ENCODE data around the gene ATP8A2.
A peak's percentile ranks its signal among the peaks of the same experiment; 100 is the strongest.

Gene ATP8A2

DNA sequence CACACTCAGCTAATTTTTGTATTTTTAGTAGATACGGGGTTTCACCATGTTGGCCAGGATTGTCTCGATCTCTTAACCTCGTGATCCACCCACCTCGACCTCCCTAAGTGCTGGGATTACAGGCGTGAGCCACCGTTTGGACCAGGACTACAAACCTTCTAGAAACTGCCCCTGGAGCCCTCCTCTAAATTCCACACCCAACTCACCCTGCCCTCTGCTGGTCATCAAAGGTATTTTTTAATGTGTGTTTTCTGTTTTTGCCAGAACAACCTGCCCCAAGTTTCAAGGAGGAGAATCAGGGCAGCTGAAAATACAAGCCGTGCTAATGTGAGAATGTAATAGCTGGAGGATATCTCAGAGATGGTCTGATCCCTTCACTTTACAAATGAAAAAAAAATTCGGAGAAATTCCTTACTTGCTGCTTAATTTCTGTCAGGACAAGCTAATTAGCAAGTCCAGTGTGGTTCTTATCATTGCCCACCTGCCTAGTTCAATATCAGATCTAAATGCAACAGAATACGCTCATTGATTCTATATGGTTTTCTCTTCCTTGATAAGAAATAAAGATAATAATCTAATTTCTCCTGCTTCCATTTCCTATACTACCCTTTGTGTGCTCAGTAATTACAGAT is 4.1 kb downstream of the ATP8A2 start:
- Histone ChIP-seq H3K14ac (ENCODE audit: low read length in 2 of 2) (no peak overlapping the region), H3K18ac (ENCODE audit: low read depth in 1 of 2, low read length in 2 of 2) (no peak overlapping the region), H2BK120ac (ENCODE audit: low read depth, low read length) (no peak overlapping the region), H2AFZ (ENCODE audit: low read depth, low read length) (no peak overlapping the region), H2BK5ac (ENCODE audit: low read depth, low read length, poor library complexity, severe bottlenecking) (no peak overlapping the region), H3K4me2 (ENCODE audit: low read length, poor library complexity, severe bottlenecking) (no peak overlapping the region), H2BK12ac (ENCODE audit: low read length in 2 of 2) (no peak overlapping the region), H3K79me1 (replicated peaks; ENCODE audit: low read length, poor library complexity, severe bottlenecking) (no peaks in the 10 kb centered on the region), H3K4ac (ENCODE audit: low read depth in 1 of 2, low read length in 2 of 2) (no peak overlapping the region), H3K27me3 (ENCODE audit: control insufficient read depth in 1 of 2, insufficient read depth in 1 of 2, low read length in 2 of 2) (peaks cover 41 to 61% of the 10 kb centered on the region in 2 experiments), H2BK15ac (ENCODE audit: low read depth, poor library complexity, severe bottlenecking) (no peak overlapping the region), H2AK5ac (ENCODE audit: low read length, severe bottlenecking) (no peak overlapping the region), H4K91ac (ENCODE audit: low read length) (no peak overlapping the region), H3K23ac (ENCODE audit: low read length in 2 of 2) (no peak overlapping the region), H3K27ac (ENCODE audit: low read length, poor library complexity, severe bottlenecking) (no peak overlapping the region), H3K36me3 (ENCODE audit: control insufficient read depth in 1 of 2, insufficient read depth in 2 of 2, low read depth in 1 of 2, low read length in 2 of 2) (peaks cover 0 to 4% of the 10 kb centered on the region in 2 experiments), H4K8ac (ENCODE audit: low read length) (no peak overlapping the region), H3K4me1 (ENCODE audit: control insufficient read depth, insufficient read depth, low read depth, low read length) (peaks cover 11% of the 10 kb centered on the region), H3K9me3 (ENCODE audit: control insufficient read depth, low read length) (no peaks in the 10 kb centered on the region), H3K9ac (ENCODE audit: low read length) (no peak overlapping the region), H3K4me3 (ENCODE audit: insufficient read depth in 1 of 2, low read depth in 1 of 2, low read length in 2 of 2) (no peak overlapping the region)
- 37% methylated on average over 5 of the region's 9 CpGs for WGBS
- peak; percentile 54 for DNase-seq

DNA sequence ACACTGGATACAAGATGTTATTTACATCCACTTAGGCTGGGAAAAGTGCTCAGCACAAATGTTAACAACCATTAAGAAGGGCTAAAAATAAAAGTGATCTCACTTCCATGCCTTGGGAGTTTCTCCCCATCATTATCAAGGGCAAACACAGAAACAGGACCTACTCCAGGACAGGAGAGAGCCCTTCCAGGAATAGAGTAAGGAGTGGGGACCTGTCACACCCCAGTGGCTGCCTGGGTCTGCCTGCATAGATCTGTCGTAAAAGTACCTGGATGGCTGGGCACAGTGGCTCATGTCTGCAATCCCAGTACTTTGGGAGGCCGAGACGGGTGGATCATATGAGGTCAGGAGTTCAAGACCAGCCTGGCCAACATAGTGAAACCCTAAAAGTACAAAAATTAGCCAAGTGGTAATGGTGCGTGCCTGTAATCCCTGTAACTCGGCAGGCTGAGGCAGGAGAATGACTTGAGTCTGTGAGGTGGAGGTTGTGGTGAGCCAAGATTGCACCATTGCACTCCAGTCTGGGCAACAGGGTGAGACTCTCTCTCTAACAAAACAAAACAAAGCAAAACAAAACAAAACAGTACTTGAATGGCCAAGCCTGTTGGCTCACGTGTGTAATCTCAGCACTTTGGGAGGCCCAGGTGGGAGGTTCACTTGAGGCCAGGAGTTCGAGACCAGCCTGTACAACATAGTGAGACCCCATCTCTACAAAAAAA is 5.6 kb downstream of the ATP8A2 start:
- H4K8ac ChIP-seq (ENCODE audit: low read length) = no peak overlapping the region
- H3K79me1 ChIP-seq (replicated peaks; ENCODE audit: low read length, poor library complexity, severe bottlenecking) = no peaks in the 10 kb centered on the region
- no peak overlapping the region for H3K14ac ChIP-seq (ENCODE audit: low read length in 2 of 2)
- no peak overlapping the region for H3K4ac ChIP-seq (ENCODE audit: low read depth in 1 of 2, low read length in 2 of 2)
- no peak overlapping the region for H3K4me3 ChIP-seq (ENCODE audit: insufficient read depth in 1 of 2, low read depth in 1 of 2, low read length in 2 of 2)
- 78% methylated on average over 7 of the region's 7 CpGs for WGBS
- H3K23ac ChIP-seq (ENCODE audit: low read length in 2 of 2) = no peak overlapping the region
- H2BK120ac ChIP-seq (ENCODE audit: low read depth, low read length) = no peak overlapping the region
- H2AK5ac ChIP-seq (ENCODE audit: low read length, severe bottlenecking) = no peak overlapping the region
- no peak overlapping the region for H2BK15ac ChIP-seq (ENCODE audit: low read depth, poor library complexity, severe bottlenecking)
- H3K4me1 ChIP-seq (ENCODE audit: control insufficient read depth, insufficient read depth, low read depth, low read length) = peaks cover 4% of the 10 kb centered on the region
- peaks cover 31 to 48% of the 10 kb centered on the region in 2 experiments for H3K27me3 ChIP-seq (ENCODE audit: control insufficient read depth in 1 of 2, insufficient read depth in 1 of 2, low read length in 2 of 2)
- H2AFZ ChIP-seq (ENCODE audit: low read depth, low read length) = no peak overlapping the region
- peak; percentile 30 for DNase-seq
- H3K18ac ChIP-seq (ENCODE audit: low read depth in 1 of 2, low read length in 2 of 2) = no peak overlapping the region
- H3K9me3 ChIP-seq (ENCODE audit: control insufficient read depth, low read length) = no peaks in the 10 kb centered on the region
- no peak overlapping the region for H3K9ac ChIP-seq (ENCODE audit: low read length)
- peaks cover 0 to 3% of the 10 kb centered on the region in 2 experiments for H3K36me3 ChIP-seq (ENCODE audit: control insufficient read depth in 1 of 2, insufficient read depth in 2 of 2, low read depth in 1 of 2, low read length in 2 of 2)
- H2BK12ac ChIP-seq (ENCODE audit: low read length in 2 of 2) = no peak overlapping the region
- H2BK5ac ChIP-seq (ENCODE audit: low read depth, low read length, poor library complexity, severe bottlenecking) = no peak overlapping the region
- no peak overlapping the region for H3K27ac ChIP-seq (ENCODE audit: low read length, poor library complexity, severe bottlenecking)
- no peak overlapping the region for H3K4me2 ChIP-seq (ENCODE audit: low read length, poor library complexity, severe bottlenecking)
- no peak overlapping the region for H4K91ac ChIP-seq (ENCODE audit: low read length)

DNA sequence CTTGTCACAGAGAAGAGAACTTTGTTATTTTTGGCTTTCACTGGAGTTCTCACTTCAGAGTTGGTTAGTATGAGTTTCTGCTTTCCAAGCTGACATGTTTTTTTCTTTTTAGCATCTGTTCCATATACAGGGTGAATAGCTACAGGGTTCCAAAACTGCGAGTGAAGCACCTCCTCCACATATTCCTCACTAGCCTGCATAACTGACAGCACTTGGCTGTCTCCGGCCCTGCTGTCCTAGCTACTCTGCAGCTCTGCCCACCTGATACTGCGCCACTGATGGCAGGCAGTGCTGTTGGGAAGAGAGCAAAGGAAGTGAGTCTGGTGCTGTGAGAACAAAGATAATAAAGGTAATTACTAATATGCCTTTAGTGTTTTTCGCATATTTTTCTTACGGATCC is 6.8 kb downstream of the ATP8A2 start:
- Histone ChIP-seq H3K9ac (ENCODE audit: low read length) (no peak overlapping the region), H4K91ac (ENCODE audit: low read length) (no peak overlapping the region), H3K27ac (ENCODE audit: low read length, poor library complexity, severe bottlenecking) (no peak overlapping the region), H2BK120ac (ENCODE audit: low read depth, low read length) (no peak overlapping the region), H3K79me1 (replicated peaks; ENCODE audit: low read length, poor library complexity, severe bottlenecking) (no peaks in the 10 kb centered on the region), H3K4ac (ENCODE audit: low read depth in 1 of 2, low read length in 2 of 2) (no peak overlapping the region), H3K9me3 (ENCODE audit: control insufficient read depth, low read length) (no peaks in the 10 kb centered on the region), H3K4me1 (ENCODE audit: control insufficient read depth, insufficient read depth, low read depth, low read length) (no peaks in the 10 kb centered on the region), H3K18ac (ENCODE audit: low read depth in 1 of 2, low read length in 2 of 2) (no peak overlapping the region), H4K8ac (ENCODE audit: low read length) (no peak overlapping the region), H3K36me3 (ENCODE audit: control insufficient read depth in 1 of 2, insufficient read depth in 2 of 2, low read depth in 1 of 2, low read length in 2 of 2) (no peaks in the 10 kb centered on the region), H2AK5ac (ENCODE audit: low read length, severe bottlenecking) (no peak overlapping the region), H3K14ac (ENCODE audit: low read length in 2 of 2) (no peak overlapping the region), H3K27me3 (ENCODE audit: control insufficient read depth in 1 of 2, insufficient read depth in 1 of 2, low read length in 2 of 2) (peaks cover 20 to 37% of the 10 kb centered on the region in 2 experiments), H2AFZ (ENCODE audit: low read depth, low read length) (no peak overlapping the region), H3K4me3 (ENCODE audit: insufficient read depth in 1 of 2, low read depth in 1 of 2, low read length in 2 of 2) (no peak overlapping the region), H2BK5ac (ENCODE audit: low read depth, low read length, poor library complexity, severe bottlenecking) (no peak overlapping the region), H2BK12ac (ENCODE audit: low read length in 2 of 2) (no peak overlapping the region), H3K23ac (ENCODE audit: low read length in 2 of 2) (no peak overlapping the region), H3K4me2 (ENCODE audit: low read length, poor library complexity, severe bottlenecking) (no peak overlapping the region), H2BK15ac (ENCODE audit: low read depth, poor library complexity, severe bottlenecking) (no peak overlapping the region)
- WGBS = 69% methylated on average over 2 of the region's 5 CpGs
- no peak for DNase-seq

DNA sequence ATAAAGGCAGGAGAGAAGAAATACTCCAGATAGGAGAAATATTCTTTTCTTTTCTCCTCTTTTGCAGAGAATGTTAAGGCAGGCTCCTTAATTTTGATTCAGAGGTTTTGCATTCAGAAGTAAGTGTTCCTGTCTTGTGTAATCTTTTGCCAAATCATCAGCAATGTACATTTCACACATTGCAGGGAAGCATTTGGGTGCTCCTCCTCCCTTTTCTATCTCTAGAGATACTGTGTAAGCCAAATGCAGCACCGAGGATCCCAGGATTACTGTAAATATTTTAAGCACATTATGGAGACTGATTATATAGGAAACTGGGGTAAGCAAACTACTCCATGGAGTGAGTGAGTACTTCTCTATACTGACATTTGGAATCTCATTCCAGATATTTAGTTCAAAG is 7.2 kb downstream of the ATP8A2 start:
- H3K23ac ChIP-seq (ENCODE audit: low read length in 2 of 2) = no peak overlapping the region
- no CpG with 5 or more reads among the region's 1 CpG for WGBS
- H3K27ac ChIP-seq (ENCODE audit: low read length, poor library complexity, severe bottlenecking) = no peak overlapping the region
- no peak for DNase-seq
- H4K8ac ChIP-seq (ENCODE audit: low read length) = no peak overlapping the region
- no peaks in the 10 kb centered on the region for H3K4me1 ChIP-seq (ENCODE audit: control insufficient read depth, insufficient read depth, low read depth, low read length)
- H4K91ac ChIP-seq (ENCODE audit: low read length) = no peak overlapping the region
- no peak overlapping the region for H3K14ac ChIP-seq (ENCODE audit: low read length in 2 of 2)
- no peak overlapping the region for H2BK12ac ChIP-seq (ENCODE audit: low read length in 2 of 2)
- no peak overlapping the region for H3K9ac ChIP-seq (ENCODE audit: low read length)
- no peak overlapping the region for H2BK5ac ChIP-seq (ENCODE audit: low read depth, low read length, poor library complexity, severe bottlenecking)
- H2BK120ac ChIP-seq (ENCODE audit: low read depth, low read length) = no peak overlapping the region
- no peak overlapping the region for H2BK15ac ChIP-seq (ENCODE audit: low read depth, poor library complexity, severe bottlenecking)
- no peak overlapping the region for H2AK5ac ChIP-seq (ENCODE audit: low read length, severe bottlenecking)
- H3K36me3 ChIP-seq (ENCODE audit: control insufficient read depth in 1 of 2, insufficient read depth in 2 of 2, low read depth in 1 of 2, low read length in 2 of 2) = no peaks in the 10 kb centered on the region
- no peak overlapping the region for H3K4me3 ChIP-seq (ENCODE audit: insufficient read depth in 1 of 2, low read depth in 1 of 2, low read length in 2 of 2)
- H3K9me3 ChIP-seq (ENCODE audit: control insufficient read depth, low read length) = no peaks in the 10 kb centered on the region
- H3K4me2 ChIP-seq (ENCODE audit: low read length, poor library complexity, severe bottlenecking) = no peak overlapping the region
- no peak overlapping the region for H3K4ac ChIP-seq (ENCODE audit: low read depth in 1 of 2, low read length in 2 of 2)
- H3K79me1 ChIP-seq (replicated peaks; ENCODE audit: low read length, poor library complexity, severe bottlenecking) = no peaks in the 10 kb centered on the region
- no peak overlapping the region for H2AFZ ChIP-seq (ENCODE audit: low read depth, low read length)
- H3K18ac ChIP-seq (ENCODE audit: low read depth in 1 of 2, low read length in 2 of 2) = no peak overlapping the region
- peaks cover 15 to 32% of the 10 kb centered on the region in 2 experiments for H3K27me3 ChIP-seq (ENCODE audit: control insufficient read depth in 1 of 2, insufficient read depth in 1 of 2, low read length in 2 of 2)
